PC-3 (cell line): Measurements from ENCODE around the gene NEU3.

Experiments used
- EZH2 ChIP-seq: fragments of 300-600 bp; sonication (generic); IDR thresholded peaks from one replicate; pipeline ENCODE4 v1.6.1; 2017; ENCODE audit warnings: antibody characterized with exemption, mild to moderate bottlenecking, low read length; ENCODE audit not compliant: unreplicated experiment
- EZH2phosphoT487 ChIP-seq: fragments of 300-600 bp; sonication (generic); IDR thresholded peaks from 2 replicates; pipeline ENCODE4 v1.6.1; 2018; ENCODE audit warnings: mild to moderate bottlenecking, antibody characterized with exemption, low read length, borderline replicate concordance
- TF ChIP-seq, protein P1 (sequence below): fragments of 300-600 bp; sonication (generic); conservative IDR thresholded peaks from 2 replicates; pipeline ENCODE4 v1.5.1; 2017; ENCODE audit warnings: antibody characterized with exemption, low read depth, mild to moderate bottlenecking, low read length

GRCh38 chr11:75063741-75064314 is 75.1 kb downstream of the NEU3 start:
- TF ChIP-seq, protein P1, sequence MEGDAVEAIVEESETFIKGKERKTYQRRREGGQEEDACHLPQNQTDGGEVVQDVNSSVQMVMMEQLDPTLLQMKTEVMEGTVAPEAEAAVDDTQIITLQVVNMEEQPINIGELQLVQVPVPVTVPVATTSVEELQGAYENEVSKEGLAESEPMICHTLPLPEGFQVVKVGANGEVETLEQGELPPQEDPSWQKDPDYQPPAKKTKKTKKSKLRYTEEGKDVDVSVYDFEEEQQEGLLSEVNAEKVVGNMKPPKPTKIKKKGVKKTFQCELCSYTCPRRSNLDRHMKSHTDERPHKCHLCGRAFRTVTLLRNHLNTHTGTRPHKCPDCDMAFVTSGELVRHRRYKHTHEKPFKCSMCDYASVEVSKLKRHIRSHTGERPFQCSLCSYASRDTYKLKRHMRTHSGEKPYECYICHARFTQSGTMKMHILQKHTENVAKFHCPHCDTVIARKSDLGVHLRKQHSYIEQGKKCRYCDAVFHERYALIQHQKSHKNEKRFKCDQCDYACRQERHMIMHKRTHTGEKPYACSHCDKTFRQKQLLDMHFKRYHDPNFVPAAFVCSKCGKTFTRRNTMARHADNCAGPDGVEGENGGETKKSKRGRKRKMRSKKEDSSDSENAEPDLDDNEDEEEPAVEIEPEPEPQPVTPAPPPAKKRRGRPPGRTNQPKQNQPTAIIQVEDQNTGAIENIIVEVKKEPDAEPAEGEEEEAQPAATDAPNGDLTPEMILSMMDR, result no peak
- TF ChIP-seq EZH2, result no peak
- no peak for TF ChIP-seq EZH2phosphoT487
